IMR-90 (cell line): ENCODE results near the gene PDCD1LG2. TPM values are rescaled to one million over a fixed set of nuclear protein-coding genes. Genes with fewer than 3 reads are reported as not detected.

ENCODE experiments used
- ATAC-seq: fragments of 200-7000 bp; cut with Tn5 transposase; 2 replicates; pipeline ENCODE4 v1.9.1; 2020; ENCODE audit warnings: low read depth, mild to moderate bottlenecking, moderate library complexity
- BruUV-seq: library from RNA; stranded (reverse); fragments of 400-500 nt; replicated peaks from 2 replicates; lab custom pipeline; 2021; lab: Mats Ljungman, UMichigan
- CTCF ChIA-PET: fragments of 300-600 bp; formaldehyde crosslinking; extraction: SDS; loops from one replicate; lab custom pipeline; 2021; ENCODE audit warnings: antibody characterized with exemption; lab: Yijun Ruan, JAX
- POLR2A ChIA-PET: fragments of 300-600 bp; sonication (Branson Sonifier 250); formaldehyde crosslinking; loops from one replicate; lab custom pipeline; 2022; ENCODE audit warnings: antibody characterized with exemption; ENCODE audit not compliant: unreplicated experiment; lab: Charles Lee
- DNase-seq: peaks from one replicate; pipeline ENCODE4 v3.0.0; 2013
- H2AFZ ChIP-seq: replicated peaks from 2 replicates; pipeline ENCODE3; 2013; ENCODE audit warnings: low read length, mild to moderate bottlenecking; ENCODE audit not compliant: poor library complexity
- H2AK5ac ChIP-seq: 2 replicates; pipeline ENCODE4 v1.6.1; 2013; ENCODE audit warnings: low read depth, low read length, inconsistent platforms
- H2AK9ac ChIP-seq: replicated peaks from 2 replicates; pipeline ENCODE3; 2013; ENCODE audit warnings: mild to moderate bottlenecking, low read depth, low read length, moderate library complexity; ENCODE audit not compliant: poor library complexity
- H2BK120ac ChIP-seq: 2 replicates; pipeline ENCODE4 v1.6.1; 2013; ENCODE audit warnings: low read depth, low read length, inconsistent platforms
- H2BK15ac ChIP-seq: 3 replicates; pipeline ENCODE4 v1.6.1; 2013; ENCODE audit warnings: low read depth, low read length, inconsistent platforms
- H2BK20ac ChIP-seq: 2 replicates; pipeline ENCODE4 v1.6.1; 2013; ENCODE audit warnings: low read depth, mild to moderate bottlenecking, inconsistent platforms, low read length, moderate library complexity
- H2BK5ac ChIP-seq: 2 replicates; pipeline ENCODE4 v1.6.1; 2013; ENCODE audit warnings: mild to moderate bottlenecking, low read depth, low read length, inconsistent platforms; ENCODE audit not compliant: poor library complexity, severe bottlenecking
- H3K14ac ChIP-seq: replicated peaks from 2 replicates; pipeline ENCODE4 v1.6.1; 2013; ENCODE audit warnings: low read depth, low read length, inconsistent platforms
- H3K18ac ChIP-seq: 2 replicates; pipeline ENCODE4 v1.6.1; 2013; ENCODE audit warnings: low read depth, low read length, control low read depth
- H3K23ac ChIP-seq: 2 replicates; pipeline ENCODE4 v1.6.1; 2013; ENCODE audit warnings: low read depth, low read length, inconsistent platforms
- H3K27ac ChIP-seq: 2 replicates; pipeline ENCODE4 v1.5.1; 2013; ENCODE audit warnings: mild to moderate bottlenecking, control low read depth, low read length; ENCODE audit not compliant: insufficient read depth
- H3K27me3 ChIP-seq: 2 replicates; pipeline ENCODE4 v1.6.1; 2013; ENCODE audit warnings: low read length; ENCODE audit not compliant: control insufficient read depth, insufficient read depth
- H3K36me3 ChIP-seq: 2 replicates; pipeline ENCODE4 v1.6.1; 2013; ENCODE audit warnings: low read length, mixed read lengths; ENCODE audit not compliant: control insufficient read depth, insufficient read depth
- H3K4ac ChIP-seq: 2 replicates; pipeline ENCODE4 v1.6.1; 2013; ENCODE audit warnings: low read depth, low read length, inconsistent platforms
- H3K4me1 ChIP-seq: 2 replicates; pipeline ENCODE4 v1.6.1; 2013; ENCODE audit warnings: low read length, mixed read lengths; ENCODE audit not compliant: control insufficient read depth, insufficient read depth
- H3K4me2 ChIP-seq: 2 replicates; pipeline ENCODE4 v1.6.1; 2013; ENCODE audit warnings: low read depth, mild to moderate bottlenecking, control low read depth, low read length, moderate library complexity
- H3K4me3 ChIP-seq: 2 replicates; pipeline ENCODE4 v1.5.1; 2013; ENCODE audit warnings: low read depth, mild to moderate bottlenecking, control low read depth, low read length, moderate library complexity; ENCODE audit not compliant: insufficient read depth
- H3K56ac ChIP-seq: 2 replicates; pipeline ENCODE4 v1.6.1; 2013; ENCODE audit warnings: low read length, inconsistent platforms; ENCODE audit not compliant: insufficient read depth; ENCODE audit errors: extremely low read depth
- H3K79me1 ChIP-seq, 2 experiments: 2 replicates each; pipeline ENCODE4 v1.6.1; 2013; ENCODE audit warnings: low read length in 2 of 2, inconsistent platforms in 1 of 2, low read depth in 1 of 2
- H3K9ac ChIP-seq: 2 replicates; pipeline ENCODE4 v1.6.1; 2013; ENCODE audit warnings: low read depth, low read length, control low read depth
- H3K9me1 ChIP-seq: 2 replicates; pipeline ENCODE4 v1.6.1; 2013; ENCODE audit warnings: low read length, inconsistent platforms; ENCODE audit not compliant: insufficient read depth
- H3K9me3 ChIP-seq: 2 replicates; pipeline ENCODE4 v1.6.1; 2013; ENCODE audit warnings: low read length; ENCODE audit not compliant: control insufficient read depth, insufficient read depth
- H4K20me1 ChIP-seq: 2 replicates; pipeline ENCODE4 v1.6.1; 2013; ENCODE audit warnings: low read length, inconsistent platforms; ENCODE audit not compliant: insufficient read depth
- H4K5ac ChIP-seq: 2 replicates; pipeline ENCODE4 v1.6.1; 2013; ENCODE audit warnings: mild to moderate bottlenecking, low read depth, low read length, control low read depth
- H4K8ac ChIP-seq, 2 experiments: 2 replicates each; pipeline ENCODE4 v1.6.1; 2013; ENCODE audit warnings: low read depth in 2 of 2, low read length in 2 of 2, control low read depth in 1 of 2, inconsistent platforms in 1 of 2
- H4K91ac ChIP-seq: 2 replicates; pipeline ENCODE4 v1.6.1; 2013; ENCODE audit warnings: low read depth, low read length, inconsistent platforms; ENCODE audit not compliant: insufficient read depth
- BHLHE40 ChIP-seq: fragments of 150-350 bp; IDR thresholded peaks from 2 replicates; pipeline ENCODE4 v1.6.1; 2016; ENCODE audit warnings: mild to moderate bottlenecking, low read depth, low read length
- CEBPB ChIP-seq: IDR thresholded peaks from 2 replicates; pipeline ENCODE4 v1.6.1; 2012; ENCODE audit warnings: low read depth, low read length, improper control_type of control experiment
- MAFK ChIP-seq: IDR thresholded peaks from 2 replicates; pipeline ENCODE4 v1.6.1; 2012; ENCODE audit warnings: low read depth, low read length, improper control_type of control experiment
- MXI1 ChIP-seq: IDR thresholded peaks from 2 replicates; pipeline ENCODE4 v1.6.1; 2012; ENCODE audit warnings: low read depth, mild to moderate bottlenecking, low read length, moderate library complexity, borderline replicate concordance
- NFE2L2 ChIP-seq: fragments of 150-350 bp; IDR thresholded peaks from 2 replicates; pipeline ENCODE4 v1.6.1; 2016; ENCODE audit warnings: low read depth, mild to moderate bottlenecking, low read length
- RAD21 ChIP-seq: IDR thresholded peaks from 2 replicates; pipeline ENCODE4 v1.6.1; 2012; ENCODE audit warnings: low read length, improper control_type of control experiment
- SMC3 ChIP-seq: fragments of 150-350 bp; IDR thresholded peaks from 2 replicates; pipeline ENCODE4 v1.6.1; 2016; ENCODE audit warnings: low read depth, mild to moderate bottlenecking, antibody characterized with exemption, low read length, moderate library complexity
- WGBS, 2 experiments: methylation state at CpG; one replicate each; pipeline versions ENCODE4 v1.1.5 to v1.1.7; 2013; ENCODE audit warnings: missing lambda C conversion rate in 2 of 2; ENCODE audit not compliant: insufficient read length in 1 of 2; ENCODE audit errors: extremely low coverage in 2 of 2; 5-methylcytosine and 5-hydroxymethylcytosine counted together
- dilution Hi-C: fragments of 300-500 bp; cut with HindIII; formaldehyde crosslinking; loops from one replicate; pipeline ENCODE4 v1.14.3; 2018; ENCODE audit warnings: low sequenced_read_pairs; ENCODE audit not compliant: unreplicated experiment
- in situ Hi-C: fragments of 300-500 bp; cut with MboI; formaldehyde crosslinking; loops from 3 replicates; pipeline ENCODE4 v1.14.3; 2019; ENCODE audit warnings: low sequenced_read_pairs, inconsistent platforms, mixed read lengths
- intact Hi-C: fragments of 100-400 bp; cut with micrococcal nuclease; formaldehyde crosslinking; loops from 2 replicates; pipeline ENCODE4 v1.10.0; 2022
- polyA plus RNA-seq, 3 experiments: library from polyadenylated mRNA; depleted of rRNA; stranded (reverse); fragments of >200 nt; gene quantifications; 2 replicates each; pipeline ENCODE4 v1.2.3, GENCODE V29; 2012; ENCODE audit warnings: low replicate concordance in 1 of 3
- total RNA-seq: library from RNA; depleted of rRNA; stranded (reverse); fragments of >200 nt; gene quantifications from 2 replicates; pipeline ENCODE4 v1.2.3, GENCODE V29; 2012

Gene PDCD1LG2
- total and polyA plus RNA-seq, 2 of the 4 experiments (the other 2 are of a cell fraction): 17.5 to 33.3 TPM

- POLR2A ChIA-PET: no interaction called here
- no peak for DNase-seq
- dilution Hi-C loops: no loop called here
These were observed 100.2 kb downstream of the PDCD1LG2 start for GRCh38 chr9:5610491-5610890.

More at GRCh38 chr9:5610491-5610890, 100.2 kb downstream of the PDCD1LG2 start:
- in situ Hi-C loops: no loop called here
- intact Hi-C loops: no loop called here
- Histone ChIP-seq H3K4me3 (no peak overlapping the region), H2BK15ac (no peak overlapping the region), H4K8ac (no peak overlapping the region), H3K18ac (no peak overlapping the region), H2BK5ac (no peak overlapping the region), H3K4me2 (no peak overlapping the region), H2AK5ac (no peak overlapping the region), H4K91ac (no peak overlapping the region), H3K36me3 (0 out of 2 replicates have a peak, but pooled peaks cover 1% of the 10 kb centered on the region), H3K9ac (no peak overlapping the region), H3K4ac (no peak overlapping the region), H4K20me1 (no peaks in the 10 kb centered on the region), H2AK9ac (no peak overlapping the region), H3K14ac (no peak overlapping the region), H3K79me1 (peaks cover 0 to 4% of the 10 kb centered on the region in 2 experiments; a peak in 2 of 4 replicates), H2AFZ (no peak overlapping the region), H3K56ac (no peak overlapping the region), H3K4me1 (no peaks in the 10 kb centered on the region), H4K5ac (no peak overlapping the region), H3K9me3 (no peaks in the 10 kb centered on the region), H3K23ac (no peak overlapping the region), H3K27ac (no peak overlapping the region), H2BK20ac (no peak overlapping the region), H2BK120ac (no peak overlapping the region), H3K9me1 (no peaks in the 10 kb centered on the region), H3K27me3 (no peaks in the 10 kb centered on the region)
- BruUV-seq: no TSS peak
- no CpG with 5 or more reads among the region's 2 CpGs for WGBS, 2 experiments
- CTCF ChIA-PET: no interaction called here
- TF ChIP-seq BHLHE40 (no peak), RAD21 (no peak), SMC3 (no peak), CEBPB (no peak), MAFK (no peak), MXI1 (no peak), NFE2L2 (no peak)
- ATAC-seq: no peak
